ENCODE data around the gene HOXC5. TPM values are rescaled to one million over a fixed set of nuclear protein-coding genes. Genes with fewer than 3 reads are reported as not detected.

Gene HOXC5
- total RNA-seq, 1 donor from 2014 or later, result not detected

DNA sequence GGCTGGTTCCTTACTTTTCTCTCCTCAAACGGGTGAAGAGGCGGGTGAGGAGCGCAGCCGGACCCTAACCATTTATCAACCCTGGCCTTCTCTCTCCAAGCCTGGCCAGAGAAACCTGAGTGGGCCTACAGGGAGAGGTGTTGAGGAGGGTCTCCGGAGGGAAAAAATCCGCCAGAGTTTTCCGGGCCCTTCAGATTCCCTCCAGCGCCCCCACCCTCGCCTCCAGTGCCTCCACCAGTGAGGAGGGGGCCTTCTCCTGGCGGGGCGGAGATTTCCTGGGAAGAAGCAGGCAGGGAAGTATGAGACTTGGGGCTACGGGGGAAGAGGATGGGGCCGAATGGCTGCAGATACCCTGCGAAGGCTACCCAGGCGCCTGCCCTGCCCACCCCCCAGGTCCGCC is 1.4 kb upstream of the HOXC5 start:
- no peak for DNase-seq (ENCODE audit: low spot score)
- peaks cover 35% of the 10 kb centered on the region for H3K4me1 Mint-ChIP-seq (ENCODE audit: unreplicated experiment)
- no peak overlapping the region for H3K27ac Mint-ChIP-seq (ENCODE audit: unreplicated experiment)
- H3K4me3 Mint-ChIP-seq (ENCODE audit: unreplicated experiment), result no peak overlapping the region
- peaks cover 7% of the 10 kb centered on the region for H3K36me3 Mint-ChIP-seq (ENCODE audit: low read depth, unreplicated experiment)
- H3K9me3 Mint-ChIP-seq (ENCODE audit: unreplicated experiment), result no peaks in the 10 kb centered on the region
- TF ChIP-seq, protein P1, sequence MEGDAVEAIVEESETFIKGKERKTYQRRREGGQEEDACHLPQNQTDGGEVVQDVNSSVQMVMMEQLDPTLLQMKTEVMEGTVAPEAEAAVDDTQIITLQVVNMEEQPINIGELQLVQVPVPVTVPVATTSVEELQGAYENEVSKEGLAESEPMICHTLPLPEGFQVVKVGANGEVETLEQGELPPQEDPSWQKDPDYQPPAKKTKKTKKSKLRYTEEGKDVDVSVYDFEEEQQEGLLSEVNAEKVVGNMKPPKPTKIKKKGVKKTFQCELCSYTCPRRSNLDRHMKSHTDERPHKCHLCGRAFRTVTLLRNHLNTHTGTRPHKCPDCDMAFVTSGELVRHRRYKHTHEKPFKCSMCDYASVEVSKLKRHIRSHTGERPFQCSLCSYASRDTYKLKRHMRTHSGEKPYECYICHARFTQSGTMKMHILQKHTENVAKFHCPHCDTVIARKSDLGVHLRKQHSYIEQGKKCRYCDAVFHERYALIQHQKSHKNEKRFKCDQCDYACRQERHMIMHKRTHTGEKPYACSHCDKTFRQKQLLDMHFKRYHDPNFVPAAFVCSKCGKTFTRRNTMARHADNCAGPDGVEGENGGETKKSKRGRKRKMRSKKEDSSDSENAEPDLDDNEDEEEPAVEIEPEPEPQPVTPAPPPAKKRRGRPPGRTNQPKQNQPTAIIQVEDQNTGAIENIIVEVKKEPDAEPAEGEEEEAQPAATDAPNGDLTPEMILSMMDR (IDR thresholded peaks at IDR 0.05; ENCODE audit: unreplicated experiment), result no peak
- peaks cover 59% of the 10 kb centered on the region for H3K27me3 Mint-ChIP-seq (ENCODE audit: unreplicated experiment)

DNA sequence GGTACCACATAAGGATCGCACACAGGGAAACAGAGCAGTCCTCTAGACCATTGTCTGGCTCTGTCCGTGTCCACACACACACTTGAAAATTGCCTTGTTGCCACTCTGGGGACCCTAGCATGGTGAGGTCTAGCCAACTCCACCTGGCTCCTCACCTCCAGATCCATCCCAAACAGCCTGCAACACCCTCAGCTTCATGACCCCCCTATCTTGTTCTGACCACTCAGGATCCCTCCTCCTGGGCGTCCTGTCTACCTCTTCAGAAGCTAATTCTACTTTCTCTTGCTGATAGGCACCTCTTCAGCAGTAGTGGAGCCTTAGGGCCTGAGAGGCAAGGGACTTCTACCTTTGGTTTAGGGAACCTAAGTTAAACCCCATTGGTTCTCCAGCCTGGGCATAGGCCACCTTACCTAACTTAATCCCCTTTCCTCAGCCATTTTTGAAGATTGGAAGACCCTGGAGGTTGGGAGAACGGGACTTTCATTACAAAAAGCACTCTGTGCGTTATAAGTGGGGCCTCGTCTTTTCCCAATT is 697 bp upstream of the HOXC5 start:
- DNase-seq (ENCODE audit: low spot score), result no peak
- TF ChIP-seq, protein P1 (IDR thresholded peaks at IDR 0.05; ENCODE audit: unreplicated experiment), result no peak
- peaks cover 7% of the 10 kb centered on the region for H3K36me3 Mint-ChIP-seq (ENCODE audit: low read depth, unreplicated experiment)
- peaks cover 57% of the 10 kb centered on the region for H3K27me3 Mint-ChIP-seq (ENCODE audit: unreplicated experiment)
- peak overlapping the region; percentile 15 for H3K4me3 Mint-ChIP-seq (ENCODE audit: unreplicated experiment)
- H3K4me1 Mint-ChIP-seq (ENCODE audit: unreplicated experiment), result peaks cover 33% of the 10 kb centered on the region
- H3K27ac Mint-ChIP-seq (ENCODE audit: unreplicated experiment), result peak overlapping the region; percentile 48
- no peaks in the 10 kb centered on the region for H3K9me3 Mint-ChIP-seq (ENCODE audit: unreplicated experiment)

DNA sequence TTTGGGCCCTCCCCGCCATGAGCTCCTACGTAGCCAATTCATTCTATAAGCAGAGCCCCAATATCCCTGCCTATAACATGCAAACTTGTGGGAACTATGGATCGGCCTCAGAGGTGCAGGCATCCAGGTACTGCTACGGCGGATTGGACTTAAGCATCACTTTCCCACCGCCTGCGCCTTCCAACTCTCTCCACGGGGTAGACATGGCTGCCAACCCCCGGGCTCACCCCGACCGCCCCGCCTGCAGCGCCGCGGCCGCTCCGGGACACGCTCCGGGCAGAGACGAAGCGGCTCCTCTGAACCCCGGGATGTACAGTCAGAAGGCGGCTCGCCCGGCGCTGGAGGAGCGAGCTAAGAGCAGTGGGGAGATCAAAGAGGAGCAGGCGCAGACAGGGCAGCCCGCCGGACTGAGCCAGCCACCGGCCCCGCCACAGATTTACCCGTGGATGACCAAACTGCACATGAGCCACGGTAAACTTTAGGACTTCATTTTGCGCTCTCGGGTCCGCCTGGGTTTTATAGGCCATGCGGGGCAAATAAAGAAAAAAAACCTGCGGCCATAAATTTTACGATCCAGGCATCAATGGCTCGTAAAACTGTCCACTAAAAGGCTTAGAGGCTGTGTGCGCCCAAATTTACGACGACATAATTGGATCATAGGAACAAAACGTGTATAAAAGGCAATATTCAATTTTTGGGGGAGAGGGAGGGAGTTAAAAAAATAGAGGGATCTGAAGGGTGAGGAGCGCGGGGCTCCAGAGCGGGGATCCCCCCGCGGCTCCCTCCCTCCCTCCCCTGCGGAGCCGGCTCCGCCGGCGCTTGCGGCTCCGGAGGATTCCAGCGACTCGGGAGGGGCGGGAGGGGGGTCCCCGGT is 493 bp downstream of the HOXC5 start:
- no peak overlapping the region for H3K27ac Mint-ChIP-seq (ENCODE audit: unreplicated experiment)
- H3K27me3 Mint-ChIP-seq (ENCODE audit: unreplicated experiment), result peaks cover 55% of the 10 kb centered on the region
- H3K4me3 Mint-ChIP-seq (ENCODE audit: unreplicated experiment), result peak overlapping the region; percentile 47
- peaks cover 29% of the 10 kb centered on the region for H3K4me1 Mint-ChIP-seq (ENCODE audit: unreplicated experiment)
- no peak for DNase-seq (ENCODE audit: low spot score)
- no peaks in the 10 kb centered on the region for H3K9me3 Mint-ChIP-seq (ENCODE audit: unreplicated experiment)
- H3K36me3 Mint-ChIP-seq (ENCODE audit: low read depth, unreplicated experiment), result peaks cover 7% of the 10 kb centered on the region
- TF ChIP-seq, protein P1 (IDR thresholded peaks at IDR 0.05; ENCODE audit: unreplicated experiment), result no peak

DNA sequence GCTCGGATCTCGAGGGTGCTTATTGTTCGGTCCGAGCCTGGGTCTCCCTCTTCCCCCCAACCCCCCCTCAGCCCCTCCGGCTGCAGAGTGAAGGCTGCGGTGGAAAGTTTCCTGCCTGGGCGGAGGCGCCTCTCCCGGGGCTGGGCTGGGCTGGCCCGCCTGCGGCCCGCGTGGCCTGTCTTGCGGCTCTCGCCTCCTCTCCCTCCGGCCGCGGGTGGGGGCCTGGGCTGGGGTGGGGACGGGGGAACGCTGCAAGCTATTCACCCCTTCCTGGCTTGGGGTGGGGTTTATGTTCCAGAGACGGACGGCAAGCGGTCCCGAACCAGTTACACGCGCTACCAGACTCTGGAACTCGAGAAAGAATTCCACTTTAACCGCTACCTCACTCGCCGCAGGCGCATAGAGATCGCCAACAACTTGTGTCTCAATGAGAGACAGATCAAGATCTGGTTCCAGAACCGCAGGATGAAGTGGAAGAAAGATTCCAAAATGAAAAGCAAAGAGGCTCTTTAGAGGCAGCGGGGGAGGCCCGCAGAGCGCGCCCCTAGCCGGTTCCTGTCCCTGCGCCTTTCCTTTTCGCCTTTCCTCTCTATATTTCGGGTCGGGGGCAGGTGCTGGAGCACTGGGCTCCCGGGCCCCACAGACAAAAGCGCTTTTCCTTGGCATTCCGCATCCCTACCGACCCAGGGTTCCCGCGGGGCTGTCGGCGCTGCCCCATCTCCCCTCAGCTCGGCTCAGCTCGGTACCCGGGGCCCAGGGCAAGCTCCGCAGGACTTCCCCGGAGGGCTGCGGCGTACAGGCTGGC is 1.3 kb downstream of the HOXC5 start:
- TF ChIP-seq, protein P1 (IDR thresholded peaks at IDR 0.05; ENCODE audit: unreplicated experiment), result no peak
- peaks cover 25% of the 10 kb centered on the region for H3K4me1 Mint-ChIP-seq (ENCODE audit: unreplicated experiment)
- DNase-seq (ENCODE audit: low spot score), result no peak
- H3K36me3 Mint-ChIP-seq (ENCODE audit: low read depth, unreplicated experiment), result peaks cover 7% of the 10 kb centered on the region
- H3K27ac Mint-ChIP-seq (ENCODE audit: unreplicated experiment), result no peak overlapping the region
- H3K27me3 Mint-ChIP-seq (ENCODE audit: unreplicated experiment), result peaks cover 60% of the 10 kb centered on the region
- H3K4me3 Mint-ChIP-seq (ENCODE audit: unreplicated experiment), result no peak overlapping the region
- no peaks in the 10 kb centered on the region for H3K9me3 Mint-ChIP-seq (ENCODE audit: unreplicated experiment)
